Measurements from ENCODE around the gene CD8B2.
"Not testable (repeated sequence)": the region's sequence is repeated elsewhere in the genome, so short reads cannot be mapped to it uniquely, and the experiment has no call there.

The CD8B2 gene

DNA sequence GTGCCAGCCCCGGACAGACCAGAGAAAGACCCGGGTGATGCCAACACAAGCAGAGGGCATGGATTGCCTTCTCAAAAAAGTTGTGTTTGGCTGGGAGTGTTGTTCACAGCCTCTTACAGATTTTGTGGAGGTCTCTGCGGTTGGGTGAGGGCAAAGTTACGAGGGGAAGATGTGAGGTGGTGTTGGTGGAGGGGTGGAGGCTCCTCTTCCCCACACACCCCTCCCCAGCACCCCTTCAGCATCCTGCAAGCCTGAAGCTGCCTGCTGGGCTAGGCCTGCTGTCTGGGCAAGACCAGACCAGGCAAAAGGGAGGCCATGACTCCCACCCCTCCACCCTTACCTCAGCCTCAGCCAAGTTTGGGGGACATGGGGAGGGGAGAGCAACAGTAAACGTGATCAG is 26.2 kb downstream of the CD8B2 start:
- not testable (repeated sequence) for DNase-seq

DNA sequence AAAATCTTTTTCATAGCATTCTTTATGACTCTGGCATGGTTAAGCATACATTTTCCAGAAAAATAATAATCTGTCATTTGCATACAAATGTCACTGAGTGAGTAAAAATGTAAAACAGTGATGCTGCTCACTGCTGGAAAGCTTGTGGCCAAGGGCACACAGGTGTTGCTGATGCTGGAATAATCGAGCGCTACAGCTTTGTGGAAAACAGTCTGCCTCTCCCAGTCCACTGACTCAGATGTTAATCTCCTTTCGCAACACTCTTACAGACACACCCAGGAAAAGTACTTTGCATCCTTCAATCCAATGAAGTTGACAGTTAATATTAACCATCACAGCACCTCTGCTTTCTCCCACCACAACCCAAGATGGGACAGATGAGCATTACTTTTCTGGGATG is 27.7 kb downstream of the CD8B2 start:
- DNase-seq: peak; percentile 27

- peak; percentile 18 for DNase-seq
Measured at GRCh38 chr2:106516436-106516835, 29.3 kb downstream of the CD8B2 start.

DNA sequence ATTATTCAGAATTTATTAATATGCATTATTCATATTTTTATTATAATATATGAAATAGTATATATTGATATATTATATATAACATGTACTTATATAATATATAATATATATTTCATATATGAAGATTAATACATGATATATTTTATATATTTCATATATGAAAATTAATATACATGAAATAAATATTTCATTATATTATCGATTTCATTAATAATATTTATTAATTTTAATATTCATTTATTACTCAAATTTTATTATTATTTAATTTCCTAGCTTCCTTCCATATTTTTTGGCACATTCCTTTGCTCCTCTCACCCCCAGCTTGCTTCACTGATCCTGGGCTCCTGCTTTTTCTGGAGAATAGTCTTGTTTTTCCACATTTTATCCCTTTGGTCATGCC is 29.7 kb downstream of the CD8B2 start:
- no peak for DNase-seq

DNA sequence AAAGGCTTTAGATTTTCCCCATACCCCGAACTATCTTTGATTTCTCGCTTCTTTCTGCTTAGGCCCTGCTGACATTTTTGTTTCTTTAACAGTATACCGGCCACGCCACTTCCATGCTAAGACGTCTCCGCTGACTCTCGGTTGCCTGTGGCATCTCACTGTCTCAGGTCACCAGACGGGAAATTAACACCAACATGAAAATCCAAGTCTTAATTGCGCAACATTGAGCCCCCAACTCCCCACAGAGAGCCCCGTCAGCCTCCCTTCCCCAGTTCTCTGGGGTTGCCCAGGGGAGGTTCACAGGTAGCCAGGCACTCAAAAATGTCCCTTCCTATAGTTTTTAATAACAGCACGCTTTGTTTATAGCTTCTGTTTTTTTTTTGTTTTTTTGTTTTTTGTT is 30.2 kb downstream of the CD8B2 start:
- DNase-seq: no peak

GRCh38 chr2:106519767-106520166 is 32.6 kb downstream of the CD8B2 start:
- no peak for DNase-seq

GRCh38 chr2:106521016-106521415 is 33.9 kb downstream of the CD8B2 start:
- no peak for DNase-seq

- peak; percentile 39 for DNase-seq
Measured at GRCh38 chr2:106523976-106524665, 37.0 kb downstream of the CD8B2 start.

GRCh38 chr2:106530866-106531265 is 43.7 kb downstream of the CD8B2 start:
- DNase-seq: no peak

GRCh38 chr2:106531676-106532214 is 44.6 kb downstream of the CD8B2 start:
- DNase-seq: no peak

- DNase-seq: no peak
Measured at GRCh38 chr2:106532236-106532635, 45.1 kb downstream of the CD8B2 start.

DNA sequence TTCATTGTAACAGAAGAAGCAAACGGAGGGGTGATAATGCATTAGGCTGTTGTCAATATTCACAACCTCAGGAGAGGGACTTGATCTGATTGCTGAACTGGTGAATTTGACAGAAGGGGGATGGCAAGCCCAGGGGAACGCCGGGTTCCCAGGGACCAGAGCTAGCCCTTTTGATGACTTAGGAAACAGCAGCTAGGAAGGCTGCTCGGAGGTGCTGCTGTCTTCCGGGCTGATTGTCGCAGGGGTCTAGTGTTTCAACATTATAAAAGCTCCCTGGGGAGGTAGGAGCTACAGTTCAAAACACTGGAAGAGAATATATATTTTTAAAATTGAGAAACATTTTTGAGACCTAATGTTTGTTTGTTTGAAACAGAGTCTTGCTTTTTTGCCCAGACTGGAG is 47.3 kb downstream of the CD8B2 start:
- DNase-seq: no peak

GRCh38 chr2:106536490-106536889 is 49.3 kb downstream of the CD8B2 start:
- DNase-seq: no peak

DNA sequence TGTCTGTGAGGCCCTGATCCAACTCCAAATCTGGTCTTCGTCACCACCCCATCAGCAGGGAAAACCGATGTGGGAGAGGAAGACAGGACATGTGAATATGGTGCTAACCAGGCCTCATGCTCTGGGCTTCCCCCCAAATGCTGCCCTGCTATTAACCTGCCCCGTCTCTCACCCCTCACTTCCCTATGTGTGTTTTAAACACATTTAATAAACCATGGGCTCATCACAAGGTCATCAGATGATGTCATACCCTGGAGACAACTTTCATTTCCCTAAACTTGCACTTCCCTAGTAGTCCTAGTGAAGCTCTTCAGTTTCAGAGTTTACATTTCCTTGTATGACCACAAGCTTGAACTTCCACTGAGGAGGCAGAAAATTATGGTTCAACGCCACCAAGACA is 49.9 kb downstream of the CD8B2 start:
- peak; percentile 99 for DNase-seq

DNA sequence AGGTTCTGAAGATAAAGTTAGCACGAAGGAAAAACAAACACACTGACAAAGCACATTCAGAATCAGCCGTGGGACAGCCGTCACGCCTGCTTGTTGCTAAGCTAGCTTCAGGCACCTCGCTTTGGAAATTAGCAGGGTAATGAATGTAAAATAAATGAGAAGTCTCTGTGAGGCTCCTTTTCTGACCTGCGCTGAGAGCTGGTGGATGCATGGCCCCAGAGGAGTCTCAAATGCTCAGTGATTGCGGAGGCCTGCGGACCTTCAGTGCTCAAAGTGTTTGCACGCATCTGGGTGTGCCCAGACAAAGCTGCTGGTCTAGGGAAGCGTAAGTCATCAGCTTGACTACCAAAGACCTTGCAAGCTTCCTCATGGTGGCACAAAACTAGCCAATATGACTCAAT is 50.6 kb downstream of the CD8B2 start:
- no peak for DNase-seq

GRCh38 chr2:106540886-106541285 is 53.7 kb downstream of the CD8B2 start:
- no peak for DNase-seq

DNA sequence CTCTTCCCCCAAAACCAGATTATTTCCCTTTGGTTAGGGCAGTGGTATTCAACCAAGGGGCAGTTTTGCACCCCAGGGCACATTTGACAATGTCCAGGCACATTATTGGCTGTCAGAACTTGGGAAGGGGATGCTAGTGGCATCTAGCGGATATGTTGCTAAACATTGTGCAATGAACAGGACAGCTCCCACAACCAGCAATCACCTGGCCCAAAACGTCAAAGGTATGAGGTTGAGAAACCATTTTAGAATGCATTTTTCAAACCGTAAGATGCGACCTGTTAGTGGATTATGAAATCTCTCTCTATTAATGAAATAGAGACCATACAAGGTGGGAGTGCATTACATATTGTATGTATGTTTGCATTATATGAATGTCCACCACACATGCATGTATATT is 54.2 kb downstream of the CD8B2 start:
- DNase-seq: no peak

- peak; percentile 41 for DNase-seq
Measured at GRCh38 chr2:106542746-106543359, 55.7 kb downstream of the CD8B2 start.

DNA sequence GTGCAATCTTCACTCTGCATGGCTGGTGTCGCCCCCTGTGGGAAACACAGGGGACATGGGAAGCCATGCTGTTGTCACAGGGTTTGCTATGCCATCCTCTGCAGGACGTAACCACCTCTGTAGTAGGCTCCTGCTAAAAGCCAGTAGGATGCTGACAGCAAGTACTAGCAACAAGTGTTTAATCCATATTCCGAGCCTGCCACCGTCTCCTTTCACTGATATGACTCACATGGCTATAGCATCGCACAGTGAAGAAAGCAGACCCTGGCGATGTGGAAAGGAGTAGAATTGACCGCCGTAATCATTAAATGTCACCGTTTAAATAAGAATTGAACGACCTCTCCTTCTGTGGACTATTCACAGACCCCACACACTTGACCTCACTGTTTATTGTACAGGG is 57.8 kb downstream of the CD8B2 start:
- no peak for DNase-seq

DNA sequence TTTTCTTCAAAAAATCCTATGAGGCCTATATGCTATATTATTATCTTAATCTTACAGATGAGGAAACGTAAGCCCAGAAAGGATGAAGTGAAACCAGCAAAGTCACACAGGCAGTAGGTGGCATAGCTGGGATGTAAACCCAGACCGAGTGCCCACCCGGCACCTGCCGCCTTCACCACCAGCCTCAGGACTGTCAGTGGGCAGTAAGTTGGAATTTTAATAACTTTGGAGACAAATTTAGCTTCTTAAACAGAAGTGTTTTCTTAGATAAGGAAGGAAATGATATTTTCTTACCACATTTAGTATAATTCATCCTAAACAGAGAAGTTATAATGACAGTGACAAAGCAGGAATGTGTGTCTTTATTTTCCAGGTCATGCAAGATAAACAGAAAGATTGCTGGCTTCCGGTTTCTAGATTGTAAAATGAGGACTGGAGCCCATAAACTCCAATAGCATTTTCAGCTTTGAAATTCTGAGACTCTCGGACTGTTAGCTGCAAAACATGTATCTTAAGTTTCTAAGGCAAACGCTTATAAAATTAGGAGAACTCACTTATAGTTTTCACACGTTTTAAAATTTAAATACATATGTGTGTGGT is 59.3 kb downstream of the CD8B2 start:
- no peak for DNase-seq

GRCh38 chr2:106547164-106547903 is 60.2 kb downstream of the CD8B2 start:
- no peak for DNase-seq

DNA sequence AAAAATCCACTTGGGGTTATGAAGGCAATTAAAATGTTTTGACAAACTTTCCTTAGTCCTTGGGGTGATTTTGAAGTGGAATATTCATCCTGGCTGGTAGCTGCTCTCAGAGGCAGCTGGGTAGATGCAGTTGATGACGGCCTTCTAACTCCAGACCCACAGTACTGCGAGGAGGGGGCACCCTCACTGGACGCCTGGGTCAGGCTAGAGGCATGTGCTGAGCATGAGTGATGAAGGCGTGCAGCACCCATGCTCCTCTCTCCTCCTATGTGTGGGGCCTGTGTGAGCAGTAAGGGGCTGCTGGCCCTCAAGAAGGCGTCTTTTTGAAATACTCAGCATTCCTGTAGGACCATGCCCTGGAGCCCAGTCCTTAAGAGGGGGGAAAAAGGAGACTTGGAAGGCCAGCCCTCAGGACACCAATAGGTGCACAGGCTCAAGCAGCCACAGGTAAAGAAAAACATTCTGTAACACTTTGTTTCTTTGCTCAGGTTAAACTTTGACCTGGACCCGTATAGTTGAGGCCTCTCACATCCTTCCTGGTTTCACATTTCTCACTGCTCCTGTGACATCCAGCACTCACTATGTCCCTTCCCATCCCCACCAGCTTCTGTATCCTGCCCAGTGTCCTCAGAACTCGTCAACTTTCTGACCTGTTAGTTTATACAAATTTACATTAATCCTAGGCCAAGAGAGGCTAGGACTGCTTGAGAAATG is 64.4 kb downstream of the CD8B2 start:
- DNase-seq: no peak

DNA sequence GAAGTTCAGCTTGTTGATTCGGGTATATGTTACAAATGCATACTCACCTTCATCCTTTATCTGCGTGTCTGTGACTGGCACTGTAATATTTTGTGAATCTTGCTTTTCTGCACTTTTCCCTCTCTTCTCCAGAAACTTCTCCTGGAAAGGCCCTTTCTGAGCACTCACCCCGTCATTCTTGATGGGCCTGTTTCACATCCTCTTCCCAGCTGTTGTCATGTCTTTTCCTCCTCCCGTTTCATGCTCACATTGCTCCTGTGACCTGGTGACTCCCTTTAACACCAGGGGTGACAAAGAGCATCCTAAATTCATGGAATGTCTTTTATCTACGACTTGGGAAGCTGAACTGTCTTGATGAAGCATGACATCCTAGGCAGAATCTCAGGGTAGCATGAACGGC is 65.8 kb downstream of the CD8B2 start:
- DNase-seq: no peak

Measured in MV-4-11 (cell line).